ENCODE results near the gene DR1.

- TF ChIP-seq EZH2phosphoT487 (IDR thresholded peaks at IDR 0.05; ENCODE audit: insufficient read depth, low read depth) (no peak), EZH2 (IDR thresholded peaks at IDR 0.05; ENCODE audit: insufficient read depth, poor library complexity, severe bottlenecking) (no peak)
These were observed 69.0 kb downstream of the DR1 start for GRCh38 chr1:93414749-93415148.
